GM12865 (cell line): Measurements from ENCODE around the gene HECW1.
A peak's percentile ranks its signal among the peaks of the same experiment; 100 is the strongest.

Source experiments
- DNase-seq: peaks from one replicate; pipeline ENCODE4 v3.0.0; 2010; ENCODE audit warnings: low read depth
- H3K4me3 ChIP-seq: 2 replicates; pipeline ENCODE4 v1.5.1; 2011; ENCODE audit warnings: mild to moderate bottlenecking, low read depth, low read length, control low read depth
- CTCF ChIP-seq: IDR thresholded peaks from 2 replicates; pipeline ENCODE4 v1.5.1; 2011; ENCODE audit warnings: low read length, control low read depth, low read depth, inconsistent platforms; ENCODE audit not compliant: insufficient read depth; ENCODE audit errors: missing control alignments

HECW1 gene

GRCh38 chr7:43508461-43508860 lies 396.0 kb downstream of the HECW1 start:
- no peak for DNase-seq
- TF ChIP-seq CTCF: no peak
- H3K4me3 ChIP-seq: no peak overlapping the region

- DNase-seq: no peak
- no peak overlapping the region for H3K4me3 ChIP-seq
- TF ChIP-seq CTCF: no peak
Observed at GRCh38 chr7:43509906-43510305, 397.5 kb downstream of the HECW1 start.

- H3K4me3 ChIP-seq: no peak overlapping the region
- no peak for DNase-seq
- no peak for TF ChIP-seq CTCF
Observed at GRCh38 chr7:43511029-43511428, 398.6 kb downstream of the HECW1 start.

- TF ChIP-seq CTCF: no peak
- DNase-seq: no peak
- no peak overlapping the region for H3K4me3 ChIP-seq
Observed at GRCh38 chr7:43511769-43512515, 399.5 kb downstream of the HECW1 start.

- no peak for TF ChIP-seq CTCF
- no peak for DNase-seq
- H3K4me3 ChIP-seq: no peak overlapping the region
Observed at GRCh38 chr7:43513251-43513650, 400.8 kb downstream of the HECW1 start.

- peak; percentile 45 for DNase-seq
- TF ChIP-seq CTCF: no peak
Observed at GRCh38 chr7:43516581-43517342, 404.3 kb downstream of the HECW1 start.

More at GRCh38 chr7:43516581-43517342, 404.3 kb downstream of the HECW1 start:
- no peak overlapping the region for H3K4me3 ChIP-seq
